ENCODE data around the gene RBM5. TPM values are rescaled to one million over a fixed set of nuclear protein-coding genes. Genes with fewer than 3 reads are reported as not detected.
A peak's percentile ranks its signal among the peaks of the same experiment; 100 is the strongest.

The RBM5 gene
- total RNA-seq, 4 donors from 2014 or later = 78.0 to 161 (median 95.8) TPM

GRCh38 chr3:50158530-50159146 lies 69.9 kb downstream of the RBM5 start:
- no peak for DNase-seq (ENCODE audit: extremely low spot score)
- intact Hi-C loops (cut with DNase I) = no loop called here
- Histone ChIP-seq H3K36me3 (no peaks in the 10 kb centered on the region), H3K27me3 (peaks cover 0 to 8% (median 6%) of the 10 kb centered on the region in 4 donors), H3K4me1 (peaks cover 53 to 96% (median 92%) of the 10 kb centered on the region in 4 donors), H3K4me3 (no peak overlapping the region), H3K9me3 (no peaks in the 10 kb centered on the region), H3K27ac (replicated peaks in 1 of 4) (peak overlapping the region; percentile 10 to 85 (median 50))
- 74% methylated on average over 9 of the region's 10 CpGs for WGBS
- TF ChIP-seq POLR2A (IDR thresholded peaks at IDR 0.05; ENCODE audit: low read depth) (no peak), EP300 (IDR thresholded peaks at IDR 0.05) (no peak), POLR2AphosphoS5 (IDR thresholded peaks at IDR 0.05) (no peak), CTCF (IDR thresholded peaks at IDR 0.05) (no peak)

GRCh38 chr3:50160561-50160983 lies 71.9 kb downstream of the RBM5 start:
- Histone ChIP-seq H3K4me3 (no peak overlapping the region), H3K27ac (replicated peaks in 1 of 4) (peak overlapping the region; percentile 84 to 87 (median 85)), H3K27me3 (peaks cover 0 to 6% (median 5%) of the 10 kb centered on the region in 4 donors), H3K4me1 (peaks cover 68 to 100% (median 100%) of the 10 kb centered on the region in 4 donors), H3K9me3 (no peaks in the 10 kb centered on the region), H3K36me3 (no peaks in the 10 kb centered on the region)
- intact Hi-C loops (cut with DNase I) = no loop called here
- WGBS = 46% methylated on average over 7 of the region's 7 CpGs
- no peak for TF ChIP-seq CTCF (IDR thresholded peaks at IDR 0.05)
- TF ChIP-seq POLR2AphosphoS5 (IDR thresholded peaks at IDR 0.05) = no peak
- TF ChIP-seq EP300 (IDR thresholded peaks at IDR 0.05) = no peak
- no peak for TF ChIP-seq POLR2A (IDR thresholded peaks at IDR 0.05; ENCODE audit: low read depth)
- no peak for DNase-seq (ENCODE audit: extremely low spot score)

- H3K4me1 ChIP-seq = peaks cover 70 to 100% (median 100%) of the 10 kb centered on the region in 4 donors
- intact Hi-C loops (cut with DNase I) = no loop called here
- no peaks in the 10 kb centered on the region for H3K9me3 ChIP-seq
- H3K36me3 ChIP-seq = no peaks in the 10 kb centered on the region
- DNase-seq (ENCODE audit: extremely low spot score) = no peak
- whole genome bisulfite sequencing = 64% methylated on average over 11 of the region's 13 CpGs
- no peaks in the 10 kb centered on the region for H3K27me3 ChIP-seq
- TF ChIP-seq EP300 (IDR thresholded peaks at IDR 0.05) (no peak), CTCF (IDR thresholded peaks at IDR 0.05) (no peak), POLR2A (IDR thresholded peaks at IDR 0.05; ENCODE audit: low read depth) (no peak), POLR2AphosphoS5 (IDR thresholded peaks at IDR 0.05) (no peak)
- peak overlapping the region; percentile 84 to 87 (median 85) for H3K27ac ChIP-seq (replicated peaks in 1 of 4)
- H3K4me3 ChIP-seq = no peak overlapping the region
Measured at GRCh38 chr3:50161320-50161719, 72.6 kb downstream of the RBM5 start.

GRCh38 chr3:50162034-50162883 lies 73.5 kb downstream of the RBM5 start:
- peaks cover 80 to 100% (median 100%) of the 10 kb centered on the region in 4 donors for H3K4me1 ChIP-seq
- H3K27me3 ChIP-seq = no peaks in the 10 kb centered on the region
- no peaks in the 10 kb centered on the region for H3K36me3 ChIP-seq
- no peaks in the 10 kb centered on the region for H3K9me3 ChIP-seq
- H3K27ac ChIP-seq (replicated peaks in 1 of 4) = peak overlapping the region; percentile 84 to 87 (median 85)
- H3K4me3 ChIP-seq = no peak overlapping the region
- no peak for DNase-seq (ENCODE audit: extremely low spot score)
- intact Hi-C loops (cut with DNase I) = no loop called here
- no peak for TF ChIP-seq POLR2AphosphoS5 (IDR thresholded peaks at IDR 0.05)
- no peak for TF ChIP-seq POLR2A (IDR thresholded peaks at IDR 0.05; ENCODE audit: low read depth)
- no peak for TF ChIP-seq CTCF (IDR thresholded peaks at IDR 0.05)
- TF ChIP-seq EP300 (IDR thresholded peaks at IDR 0.05) = no peak
- 63% methylated on average over 3 of the region's 5 CpGs for WGBS

All from esophagus muscularis mucosa (tissue), 4 donors.